Activated T-cell treated with anti-CD3 and anti-CD28 coated beads, Interleukin-2, amount 50 U/mL, for 1 hour (primary cell): Measurements from ENCODE around the gene RITA1.

Experiments
- DNase-seq: peaks from one replicate; pipeline ENCODE4 v3.0.0-alpha.2; 2020

The RITA1 gene

GRCh38 chr12:113180333-113180732 is 5.2 kb upstream of the RITA1 start:
- no peak for DNase-seq

DNA sequence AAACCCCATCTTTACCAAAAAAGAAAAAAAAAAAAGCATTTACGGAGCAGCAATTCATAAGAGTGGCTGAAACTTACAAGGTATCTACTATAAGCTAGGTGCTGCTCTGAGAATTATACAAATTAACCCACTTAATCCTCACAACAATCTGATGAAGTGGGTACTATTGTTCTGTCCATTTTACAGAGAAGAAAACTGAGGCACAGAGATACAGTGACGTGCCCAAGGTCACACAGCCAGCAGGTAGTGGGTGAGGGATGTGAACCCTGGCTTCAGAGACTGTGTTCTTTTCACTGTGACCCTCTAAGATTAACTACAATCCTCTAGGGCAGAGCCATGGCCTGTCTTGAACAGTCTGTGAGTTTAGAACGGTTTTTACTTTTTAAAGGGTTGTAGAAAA is 3.5 kb upstream of the RITA1 start:
- DNase-seq = no peak

DNA sequence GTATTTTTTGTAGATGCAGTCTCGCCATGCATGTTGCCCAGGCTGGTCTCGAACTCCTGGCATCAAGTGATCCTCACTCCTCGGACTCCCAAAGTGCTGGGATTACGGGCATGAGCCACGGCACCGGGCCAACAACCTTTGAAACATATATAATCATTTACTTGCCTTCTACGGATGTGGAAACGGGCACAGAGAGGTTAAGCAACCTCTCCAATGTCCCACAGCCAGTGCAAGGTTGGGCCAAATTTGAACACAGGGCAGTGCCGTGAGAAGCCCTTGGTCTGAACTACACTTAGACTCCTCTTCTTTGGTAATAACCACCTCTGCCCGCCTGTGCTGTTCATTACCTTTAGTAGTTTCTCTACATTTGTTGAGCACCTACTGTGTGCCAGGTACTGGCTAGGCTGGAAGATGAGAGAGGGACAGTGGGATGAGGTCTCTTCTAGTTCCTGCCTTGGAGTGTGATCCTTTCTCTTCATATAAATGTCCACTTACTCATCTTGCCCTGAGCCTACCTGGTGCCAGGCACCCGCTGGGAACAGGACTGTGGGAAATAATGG is 2.4 kb upstream of the RITA1 start:
- no peak for DNase-seq

DNA sequence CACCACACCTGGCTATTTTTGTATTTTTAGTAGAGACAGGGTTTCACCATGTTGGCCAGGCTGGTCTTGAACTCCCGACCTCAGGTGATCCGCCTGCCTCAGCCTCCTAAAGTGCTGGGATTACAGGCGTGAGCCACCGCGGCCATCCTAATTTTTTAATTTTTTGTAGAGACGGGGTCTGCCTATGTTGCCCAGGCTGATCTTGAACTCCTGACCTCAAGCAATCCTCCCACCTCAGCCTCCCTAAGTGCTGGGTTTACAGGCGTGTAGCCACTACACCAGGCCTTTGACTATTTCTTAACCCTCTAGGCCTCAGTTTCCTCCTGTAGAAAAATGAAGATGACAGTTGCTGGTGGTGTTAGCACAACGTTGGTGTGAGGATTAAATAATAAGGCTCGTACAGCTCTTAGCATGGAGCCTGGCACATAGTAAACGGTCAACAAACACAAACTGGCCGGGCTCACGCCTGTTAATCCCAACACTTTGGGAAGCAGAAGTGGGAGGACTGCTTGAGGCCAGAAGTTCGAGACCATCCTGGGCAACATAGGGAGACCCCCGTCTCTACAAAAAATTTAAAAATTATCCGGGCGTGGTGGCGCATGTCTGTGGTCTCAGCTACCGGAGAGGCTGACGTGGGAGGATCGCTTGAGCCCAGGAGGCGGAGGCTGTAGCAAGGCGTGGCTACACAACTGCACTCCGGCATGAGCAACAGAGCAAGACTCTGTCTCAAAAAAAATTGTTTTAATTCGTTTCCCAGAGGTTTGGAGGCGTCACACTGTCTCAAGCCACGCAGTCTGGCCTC is 1.2 kb upstream of the RITA1 start:
- DNase-seq = no peak

- peak; percentile 89 for DNase-seq
Observed at GRCh38 chr12:113184900-113185179, 681 bp upstream of the RITA1 start.

- no peak for DNase-seq
Observed at GRCh38 chr12:113186033-113186365, 478 bp downstream of the RITA1 start.

GRCh38 chr12:113186666-113187325 is 1.3 kb downstream of the RITA1 start:
- no peak for DNase-seq

DNA sequence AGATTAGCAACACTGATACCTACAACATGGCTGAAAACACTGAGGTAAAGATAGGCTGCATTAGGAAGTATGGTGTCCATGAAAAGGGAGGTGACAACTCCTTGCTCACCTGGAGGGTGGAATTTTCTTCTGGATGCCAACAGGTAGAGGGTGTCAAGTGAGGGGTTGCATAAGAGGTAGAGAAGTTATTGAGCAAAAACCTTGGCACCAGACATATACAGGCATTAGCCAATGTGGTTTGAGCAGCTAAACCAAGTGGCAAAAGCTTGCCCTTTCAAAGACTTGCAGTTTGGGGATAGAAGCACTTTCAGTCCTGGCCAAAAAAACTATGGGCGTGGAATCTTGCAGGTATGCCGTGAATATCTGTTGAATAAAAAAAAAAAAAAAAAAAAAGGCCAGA is 3.8 kb downstream of the RITA1 start:
- no peak for DNase-seq

DNA sequence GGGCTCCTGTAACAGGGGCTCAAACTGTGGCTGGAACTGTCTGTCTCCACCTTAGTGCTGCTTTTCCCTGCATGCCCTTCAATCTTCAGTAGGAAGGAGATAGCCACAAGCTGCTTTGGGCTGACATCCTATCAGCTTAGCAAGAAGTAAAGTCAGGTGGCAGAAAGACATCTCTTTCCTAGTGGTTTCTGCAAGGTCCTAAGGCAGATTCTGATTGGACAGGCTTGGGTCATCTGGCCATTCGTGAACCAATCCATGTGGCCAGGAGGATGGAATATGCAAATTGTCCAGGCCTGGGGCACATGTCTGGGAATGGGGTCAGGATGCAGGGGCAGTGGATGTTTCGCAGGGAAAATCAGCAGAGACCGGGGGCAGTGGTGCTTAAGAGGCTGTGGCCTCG is 5.2 kb downstream of the RITA1 start:
- DNase-seq = no peak

GRCh38 chr12:113191227-113191626 is 5.7 kb downstream of the RITA1 start:
- no peak for DNase-seq

- DNase-seq = no peak
Observed at GRCh38 chr12:113194971-113195391, 9.5 kb downstream of the RITA1 start.

DNA sequence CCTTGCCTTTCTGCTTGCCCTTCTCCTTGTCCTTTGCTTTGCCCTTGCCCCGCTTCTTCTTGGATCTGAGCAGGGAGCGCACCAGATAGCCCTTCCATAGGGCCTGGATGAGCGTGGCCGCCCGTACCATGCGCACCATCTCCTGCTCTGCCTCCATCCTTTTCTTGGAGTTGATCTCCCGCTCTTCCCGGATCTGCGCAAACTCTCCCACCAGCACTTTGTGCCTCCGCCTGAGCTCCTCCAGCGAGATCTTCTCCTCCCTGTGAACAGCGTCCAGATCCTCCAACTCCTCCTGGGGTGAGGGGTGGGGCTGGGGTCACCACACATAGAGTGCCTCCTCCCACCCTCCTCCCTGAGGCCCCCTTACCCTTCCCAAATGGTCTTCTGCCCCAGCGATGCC is 10.1 kb downstream of the RITA1 start:
- no peak for DNase-seq

GRCh38 chr12:113196582-113196981 is 11.1 kb downstream of the RITA1 start:
- no peak for DNase-seq

GRCh38 chr12:113196990-113197389 is 11.5 kb downstream of the RITA1 start:
- DNase-seq = peak; percentile 44

DNA sequence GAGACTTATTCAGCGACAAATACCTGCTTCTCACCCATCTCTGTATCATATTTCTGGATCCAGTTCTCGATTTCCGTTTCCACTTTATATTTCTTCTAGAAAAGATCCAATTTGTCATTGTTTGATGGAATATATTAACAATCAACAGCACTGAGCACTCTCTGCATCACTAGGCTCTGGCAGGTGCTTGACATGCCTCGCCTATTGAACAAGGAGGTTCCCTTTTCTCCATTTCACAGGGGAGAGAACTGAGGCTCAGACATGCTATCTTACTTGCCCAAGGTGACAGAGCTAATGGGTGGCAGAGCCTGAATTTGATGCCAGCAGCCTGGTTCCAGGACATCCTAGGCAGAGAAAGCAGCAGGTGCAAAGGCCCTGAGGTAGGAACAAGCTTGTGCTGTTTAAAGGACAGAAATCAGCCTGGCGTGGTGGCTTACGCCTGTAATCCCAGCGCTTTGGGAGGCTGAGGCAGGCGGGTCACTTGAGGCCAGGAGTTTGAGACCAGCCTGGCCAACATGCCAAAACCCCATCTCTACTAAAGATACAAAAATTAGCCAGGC is 12.1 kb downstream of the RITA1 start:
- no peak for DNase-seq

- no peak for DNase-seq
Observed at GRCh38 chr12:113198296-113198695, 12.8 kb downstream of the RITA1 start.

GRCh38 chr12:113200021-113200797 is 14.7 kb downstream of the RITA1 start:
- DNase-seq = no peak

GRCh38 chr12:113201187-113202177 is 16.0 kb downstream of the RITA1 start:
- no peak for DNase-seq

GRCh38 chr12:113202300-113203075 is 17.0 kb downstream of the RITA1 start:
- DNase-seq = no peak

DNA sequence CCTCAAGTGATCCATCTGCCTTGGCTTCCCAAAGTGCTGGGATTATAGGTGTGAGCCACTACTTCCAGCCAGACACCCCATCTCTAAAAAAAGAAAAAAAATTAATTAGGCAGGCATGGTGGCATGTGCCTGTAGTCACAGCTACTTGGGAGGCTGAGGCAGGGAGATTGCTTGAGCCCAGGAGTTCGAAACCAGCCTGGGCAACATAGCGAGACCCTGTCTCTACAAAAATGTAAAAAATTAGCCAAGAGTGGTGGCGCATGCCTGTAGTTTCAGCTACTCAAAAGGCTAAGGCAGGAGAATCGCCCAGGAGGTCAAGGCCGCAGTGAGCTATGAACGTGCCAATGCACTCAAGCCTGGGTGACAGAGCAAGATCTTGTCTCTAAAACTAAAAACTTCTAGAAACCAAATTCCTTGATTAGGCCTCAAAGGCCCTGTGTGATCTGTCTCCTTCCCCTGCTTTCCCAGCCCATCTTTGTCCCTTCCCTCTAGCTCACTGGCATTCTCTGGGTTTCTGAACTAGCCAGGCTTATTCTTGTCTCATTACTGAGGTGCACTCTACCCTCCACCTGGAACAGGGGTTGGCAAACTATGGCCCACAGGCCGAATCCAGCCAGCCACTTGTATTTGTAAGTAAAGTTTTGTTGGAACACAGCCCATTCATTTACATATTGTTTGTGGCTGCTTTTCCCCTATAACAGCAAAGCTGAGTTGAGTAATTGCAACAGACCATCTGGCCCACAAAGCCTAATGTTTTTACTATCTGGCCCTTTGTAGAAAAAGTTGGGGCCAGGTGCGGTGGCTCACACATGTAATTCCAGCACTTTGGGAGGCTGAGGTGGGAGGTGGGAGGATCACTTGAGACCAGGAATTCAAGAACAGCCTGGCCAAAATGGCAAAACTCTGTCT is 18.6 kb downstream of the RITA1 start:
- no peak for DNase-seq
